Measurements from ENCODE around the gene KRT25.
A peak's percentile ranks its signal among the peaks of the same experiment; 100 is the strongest.

KRT25 gene

GRCh38 chr17:40730970-40731369 is 24.2 kb downstream of the KRT25 start:
- H3K27ac ChIP-seq (ENCODE audit: low read depth, low read length): no peak overlapping the region
- H3K4me3 ChIP-seq (ENCODE audit: low read length): no peak overlapping the region
- H3K9me2 ChIP-seq (replicated peaks; ENCODE audit: control insufficient read depth, low read length): no peaks in the 10 kb centered on the region
- no peaks in the 10 kb centered on the region for H3K36me3 ChIP-seq (ENCODE audit: control insufficient read depth, low read length)
- TF ChIP-seq CTCF (IDR thresholded peaks at IDR 0.05; ENCODE audit: low read depth, low read length, poor library complexity, severe bottlenecking) (no peak), EZH2phosphoT487 (IDR thresholded peaks at IDR 0.05; ENCODE audit: borderline replicate concordance, low read length) (no peak)
- peaks cover 9% of the 10 kb centered on the region; the same call in 1 of the 2 replicates for H3K27me3 ChIP-seq (ENCODE audit: control insufficient read depth, low read length)
- H3K4me2 ChIP-seq (ENCODE audit: low read length): no peak overlapping the region
- H3K79me2 ChIP-seq (ENCODE audit: control insufficient read depth, low read length): no peaks in the 10 kb centered on the region
- H3K9me3 ChIP-seq (ENCODE audit: control insufficient read depth, insufficient read depth, low read length): no peaks in the 10 kb centered on the region
- no peaks in the 10 kb centered on the region for H4K20me1 ChIP-seq (ENCODE audit: control insufficient read depth, insufficient read depth, low read depth, low read length)
- no peaks in the 10 kb centered on the region for H3F3A ChIP-seq (ENCODE audit: control insufficient read depth, insufficient read depth)
- peaks cover 4% of the 10 kb centered on the region for H3K4me1 ChIP-seq (ENCODE audit: control insufficient read depth, low read length)

GRCh38 chr17:40727447-40728231 is 27.5 kb downstream of the KRT25 start:
- Histone ChIP-seq H3K27ac (ENCODE audit: low read depth, low read length) (no peak overlapping the region), H3K79me2 (ENCODE audit: control insufficient read depth, low read length) (no peaks in the 10 kb centered on the region), H3K36me3 (ENCODE audit: control insufficient read depth, low read length) (no peaks in the 10 kb centered on the region), H3K4me1 (ENCODE audit: control insufficient read depth, low read length) (peaks cover 4% of the 10 kb centered on the region), H3K27me3 (ENCODE audit: control insufficient read depth, low read length) (peaks cover 6% of the 10 kb centered on the region; the same call in 1 of the 2 replicates), H3F3A (ENCODE audit: control insufficient read depth, insufficient read depth) (no peaks in the 10 kb centered on the region), H3K9me2 (replicated peaks; ENCODE audit: control insufficient read depth, low read length) (no peaks in the 10 kb centered on the region), H3K4me3 (ENCODE audit: low read length) (no peak overlapping the region), H3K4me2 (ENCODE audit: low read length) (no peak overlapping the region), H3K9me3 (ENCODE audit: control insufficient read depth, insufficient read depth, low read length) (no peaks in the 10 kb centered on the region), H4K20me1 (ENCODE audit: control insufficient read depth, insufficient read depth, low read depth, low read length) (no peaks in the 10 kb centered on the region)
- TF ChIP-seq EZH2phosphoT487 (IDR thresholded peaks at IDR 0.05; ENCODE audit: borderline replicate concordance, low read length) (no peak), CTCF (IDR thresholded peaks at IDR 0.05; ENCODE audit: low read depth, low read length, poor library complexity, severe bottlenecking) (no peak)

- Histone ChIP-seq H3K27ac (ENCODE audit: low read depth, low read length) (no peak overlapping the region), H3K27me3 (ENCODE audit: control insufficient read depth, low read length) (peaks cover 12% of the 10 kb centered on the region; the same call in 1 of the 2 replicates), H4K20me1 (ENCODE audit: control insufficient read depth, insufficient read depth, low read depth, low read length) (no peaks in the 10 kb centered on the region), H3K9me2 (replicated peaks; ENCODE audit: control insufficient read depth, low read length) (no peaks in the 10 kb centered on the region), H3K4me1 (ENCODE audit: control insufficient read depth, low read length) (peaks cover 4% of the 10 kb centered on the region), H3F3A (ENCODE audit: control insufficient read depth, insufficient read depth) (no peaks in the 10 kb centered on the region), H3K36me3 (ENCODE audit: control insufficient read depth, low read length) (no peaks in the 10 kb centered on the region), H3K79me2 (ENCODE audit: control insufficient read depth, low read length) (no peaks in the 10 kb centered on the region), H3K4me3 (ENCODE audit: low read length) (no peak overlapping the region), H3K9me3 (ENCODE audit: control insufficient read depth, insufficient read depth, low read length) (no peaks in the 10 kb centered on the region), H3K4me2 (ENCODE audit: low read length) (no peak overlapping the region)
- TF ChIP-seq EZH2phosphoT487 (IDR thresholded peaks at IDR 0.05; ENCODE audit: borderline replicate concordance, low read length) (no peak), CTCF (IDR thresholded peaks at IDR 0.05; ENCODE audit: low read depth, low read length, poor library complexity, severe bottlenecking) (peak; percentile 28)
These were observed 28.2 kb downstream of the KRT25 start for GRCh38 chr17:40726919-40727318.
